Measurements from ENCODE around the gene NUP93. TPM values are rescaled to one million over a fixed set of nuclear protein-coding genes. Genes with fewer than 3 reads are reported as not detected.

The NUP93 gene
- total and polyA plus RNA-seq, 7 donors = 13.8 to 35.8 (median 21.4) TPM

DNA sequence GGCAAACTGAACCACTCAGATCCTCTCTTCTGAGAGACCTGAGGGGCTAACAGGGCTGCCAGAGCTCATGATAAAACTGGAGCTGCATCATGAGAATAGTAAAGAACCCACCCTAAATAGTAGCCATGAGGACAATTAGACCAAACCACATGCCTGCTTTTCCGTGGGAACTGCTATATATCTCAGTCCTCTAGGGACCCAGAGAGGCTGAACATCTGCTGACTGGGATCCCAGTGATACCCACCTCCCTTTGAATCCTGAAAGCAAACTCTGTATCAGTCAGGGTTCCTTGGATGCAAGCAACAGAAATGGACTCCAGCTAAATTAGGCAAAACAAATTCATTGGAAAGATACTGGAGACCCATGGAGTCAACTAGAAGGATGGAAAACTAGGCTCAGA, 41.2 kb upstream of the NUP93 start:
- peaks cover 0 to 8% (median 6%) of the 10 kb centered on the region in 4 donors for H3K4me1 ChIP-seq
- no peaks in the 10 kb centered on the region for H3K9me3 ChIP-seq
- intact Hi-C loops (cut with DNase I) = no loop called here
- no peak overlapping the region for H3K27ac ChIP-seq
- no peak for DNase-seq
- WGBS, 2 donors = 43 to 63% methylated on average over 1 of the region's 1 CpG
- H3K4me3 ChIP-seq = no peak overlapping the region
- TF ChIP-seq POLR2AphosphoS5 (IDR thresholded peaks at IDR 0.05) (no peak), POLR2A (IDR thresholded peaks at IDR 0.05) (no peak), EP300 (IDR thresholded peaks at IDR 0.05) (no peak)
- TF ChIP-seq, protein P1, sequence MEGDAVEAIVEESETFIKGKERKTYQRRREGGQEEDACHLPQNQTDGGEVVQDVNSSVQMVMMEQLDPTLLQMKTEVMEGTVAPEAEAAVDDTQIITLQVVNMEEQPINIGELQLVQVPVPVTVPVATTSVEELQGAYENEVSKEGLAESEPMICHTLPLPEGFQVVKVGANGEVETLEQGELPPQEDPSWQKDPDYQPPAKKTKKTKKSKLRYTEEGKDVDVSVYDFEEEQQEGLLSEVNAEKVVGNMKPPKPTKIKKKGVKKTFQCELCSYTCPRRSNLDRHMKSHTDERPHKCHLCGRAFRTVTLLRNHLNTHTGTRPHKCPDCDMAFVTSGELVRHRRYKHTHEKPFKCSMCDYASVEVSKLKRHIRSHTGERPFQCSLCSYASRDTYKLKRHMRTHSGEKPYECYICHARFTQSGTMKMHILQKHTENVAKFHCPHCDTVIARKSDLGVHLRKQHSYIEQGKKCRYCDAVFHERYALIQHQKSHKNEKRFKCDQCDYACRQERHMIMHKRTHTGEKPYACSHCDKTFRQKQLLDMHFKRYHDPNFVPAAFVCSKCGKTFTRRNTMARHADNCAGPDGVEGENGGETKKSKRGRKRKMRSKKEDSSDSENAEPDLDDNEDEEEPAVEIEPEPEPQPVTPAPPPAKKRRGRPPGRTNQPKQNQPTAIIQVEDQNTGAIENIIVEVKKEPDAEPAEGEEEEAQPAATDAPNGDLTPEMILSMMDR (IDR thresholded peaks at IDR 0.05) = no peak
- no peaks in the 10 kb centered on the region for H3K27me3 ChIP-seq
- no peaks in the 10 kb centered on the region for H3K36me3 ChIP-seq

GRCh38 chr16:56689171-56689570, 40.8 kb upstream of the NUP93 start:
- Histone ChIP-seq H3K27me3 (no peaks in the 10 kb centered on the region), H3K36me3 (no peaks in the 10 kb centered on the region), H3K9me3 (no peaks in the 10 kb centered on the region), H3K27ac (no peak overlapping the region), H3K4me1 (peaks cover 0 to 5% (median 2%) of the 10 kb centered on the region in 4 donors), H3K4me3 (no peak overlapping the region)
- no peak for DNase-seq
- intact Hi-C loops (cut with DNase I) = no loop called here
- WGBS, 2 donors = 74 to 85% methylated on average over 3 of the region's 3 CpGs
- TF ChIP-seq EP300 (IDR thresholded peaks at IDR 0.05) (no peak), POLR2A (IDR thresholded peaks at IDR 0.05) (no peak), POLR2AphosphoS5 (IDR thresholded peaks at IDR 0.05) (no peak)
- TF ChIP-seq, protein P1 (IDR thresholded peaks at IDR 0.05) = no peak

DNA sequence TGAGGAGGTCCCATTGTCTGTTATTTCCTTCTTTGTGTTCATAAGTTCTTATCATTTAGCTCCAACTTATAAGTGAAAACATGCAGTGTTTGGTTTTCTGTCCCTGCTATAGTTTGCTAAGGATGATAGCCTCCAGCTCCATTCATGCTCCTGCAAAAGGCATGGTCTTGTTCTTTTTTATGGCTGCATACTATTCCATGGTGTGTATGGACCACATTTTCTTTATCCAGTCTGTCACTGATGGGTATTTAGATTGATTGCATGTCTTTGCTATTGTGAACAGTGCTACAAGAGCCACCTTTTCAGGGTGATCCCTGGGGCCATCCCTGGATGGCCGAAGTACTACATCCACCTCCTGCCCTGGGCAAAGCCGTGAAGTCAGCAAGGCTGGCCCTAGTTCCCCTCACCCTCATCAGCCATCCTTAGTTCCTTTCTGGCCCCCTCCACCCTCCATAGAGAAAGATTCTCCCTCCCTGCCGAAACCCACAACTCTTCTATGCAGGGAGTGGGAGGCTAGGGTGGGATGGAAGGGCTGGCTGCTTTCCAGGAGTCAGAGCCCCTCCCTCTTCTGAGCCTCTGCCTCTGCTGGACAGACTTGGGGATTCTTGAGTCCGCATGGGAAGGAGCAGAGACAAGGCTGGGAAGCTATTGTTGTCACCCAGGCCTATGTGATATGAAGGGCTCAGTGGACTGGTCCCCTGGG, 39.4 kb upstream of the NUP93 start:
- DNase-seq = no peak
- Histone ChIP-seq H3K27me3 (no peaks in the 10 kb centered on the region), H3K4me1 (no peaks in the 10 kb centered on the region), H3K36me3 (no peaks in the 10 kb centered on the region), H3K27ac (no peak overlapping the region), H3K4me3 (no peak overlapping the region), H3K9me3 (no peaks in the 10 kb centered on the region)
- 72 to 94% methylated on average over 4 of the region's 4 CpGs for WGBS, 2 donors
- intact Hi-C loops (cut with DNase I) = no loop called here
- TF ChIP-seq POLR2A (IDR thresholded peaks at IDR 0.05) (no peak), POLR2AphosphoS5 (IDR thresholded peaks at IDR 0.05) (no peak), EP300 (IDR thresholded peaks at IDR 0.05) (no peak)
- TF ChIP-seq, protein P1 (IDR thresholded peaks at IDR 0.05) = no peak

DNA sequence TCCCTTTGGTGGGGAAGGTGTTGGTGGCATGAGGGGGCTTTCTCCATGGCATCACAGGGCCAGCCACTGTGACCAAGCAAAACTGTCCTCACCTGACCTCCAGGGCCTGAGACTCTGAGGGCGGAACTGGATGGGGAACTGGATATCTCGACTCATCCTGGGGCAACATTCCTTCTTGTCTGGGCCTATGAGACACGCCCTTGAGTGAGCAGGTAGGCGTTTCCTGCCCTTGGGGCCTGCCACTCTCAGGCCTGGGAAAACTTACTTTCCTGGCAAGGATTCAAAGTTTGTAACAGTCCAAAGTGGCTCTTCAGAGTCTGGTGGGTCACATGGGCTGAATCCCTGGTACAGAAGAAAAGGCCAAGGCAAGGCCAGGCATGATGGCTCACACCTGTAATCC, 38.0 kb upstream of the NUP93 start:
- H3K4me1 ChIP-seq = no peaks in the 10 kb centered on the region
- H3K27me3 ChIP-seq = no peaks in the 10 kb centered on the region
- 12 to 74% methylated on average over 4 of the region's 4 CpGs for WGBS, 2 donors
- no peak for DNase-seq
- intact Hi-C loops (cut with DNase I) = no loop called here
- TF ChIP-seq, protein P1 (IDR thresholded peaks at IDR 0.05) = no peak
- TF ChIP-seq POLR2A (IDR thresholded peaks at IDR 0.05) = no peak
- no peak for TF ChIP-seq POLR2AphosphoS5 (IDR thresholded peaks at IDR 0.05)
- no peak for TF ChIP-seq EP300 (IDR thresholded peaks at IDR 0.05)
- no peak overlapping the region for H3K27ac ChIP-seq
- H3K4me3 ChIP-seq = no peak overlapping the region
- H3K9me3 ChIP-seq = no peaks in the 10 kb centered on the region
- H3K36me3 ChIP-seq = no peaks in the 10 kb centered on the region
